ENCODE data around the gene MDGA2. TPM values are rescaled to one million over a fixed set of nuclear protein-coding genes. Genes with fewer than 3 reads are reported as not detected.

Gene MDGA2
- total and polyA plus RNA-seq, 2 donors (not counting 1 experiment from before 2014, with no cell fraction given): not detected

DNA sequence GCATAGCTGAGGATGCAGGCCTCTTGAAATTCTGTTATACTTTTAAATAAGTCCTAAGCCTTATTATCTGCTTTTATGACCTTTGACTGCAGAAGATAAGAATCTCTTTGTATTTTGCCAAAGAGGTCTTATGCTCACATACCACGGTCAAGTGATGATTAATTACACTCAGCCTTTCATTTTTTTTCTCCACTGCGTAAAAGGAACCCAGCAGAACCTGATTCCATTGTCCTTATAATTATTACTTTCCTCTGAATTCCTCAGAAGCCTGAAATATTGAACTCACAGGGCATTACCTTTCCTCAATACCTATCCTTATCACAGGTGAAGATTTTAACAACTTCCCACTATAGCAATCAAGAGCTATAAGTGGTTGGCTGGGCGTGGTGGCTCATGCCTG lies 525.1 kb downstream of the MDGA2 start:
- no peak overlapping the region for H3K27ac ChIP-seq (ENCODE audit: insufficient read depth, low read length)
- no peaks in the 10 kb centered on the region for H3K79me2 ChIP-seq (ENCODE audit: control insufficient read depth, insufficient read depth, low read length)
- no peak overlapping the region for H3K4me2 ChIP-seq (ENCODE audit: extremely low read depth, insufficient read depth, low read length)
- no peak overlapping the region for H3K4me3 ChIP-seq (replicated peaks in 1 of 4; ENCODE audit: control extremely low read depth in 1 of 4, insufficient read depth in 1 of 4, low read depth in 3 of 4, low read length in 4 of 4)
- H3K27me3 ChIP-seq (ENCODE audit: control insufficient read depth, insufficient read depth, low read length): no peaks in the 10 kb centered on the region
- no peaks in the 10 kb centered on the region for H3K9me3 ChIP-seq (ENCODE audit: control insufficient read depth, insufficient read depth, low read depth, low read length)
- H3K9ac ChIP-seq (ENCODE audit: insufficient read depth, low read length): no peak overlapping the region
- TF ChIP-seq, protein P1, sequence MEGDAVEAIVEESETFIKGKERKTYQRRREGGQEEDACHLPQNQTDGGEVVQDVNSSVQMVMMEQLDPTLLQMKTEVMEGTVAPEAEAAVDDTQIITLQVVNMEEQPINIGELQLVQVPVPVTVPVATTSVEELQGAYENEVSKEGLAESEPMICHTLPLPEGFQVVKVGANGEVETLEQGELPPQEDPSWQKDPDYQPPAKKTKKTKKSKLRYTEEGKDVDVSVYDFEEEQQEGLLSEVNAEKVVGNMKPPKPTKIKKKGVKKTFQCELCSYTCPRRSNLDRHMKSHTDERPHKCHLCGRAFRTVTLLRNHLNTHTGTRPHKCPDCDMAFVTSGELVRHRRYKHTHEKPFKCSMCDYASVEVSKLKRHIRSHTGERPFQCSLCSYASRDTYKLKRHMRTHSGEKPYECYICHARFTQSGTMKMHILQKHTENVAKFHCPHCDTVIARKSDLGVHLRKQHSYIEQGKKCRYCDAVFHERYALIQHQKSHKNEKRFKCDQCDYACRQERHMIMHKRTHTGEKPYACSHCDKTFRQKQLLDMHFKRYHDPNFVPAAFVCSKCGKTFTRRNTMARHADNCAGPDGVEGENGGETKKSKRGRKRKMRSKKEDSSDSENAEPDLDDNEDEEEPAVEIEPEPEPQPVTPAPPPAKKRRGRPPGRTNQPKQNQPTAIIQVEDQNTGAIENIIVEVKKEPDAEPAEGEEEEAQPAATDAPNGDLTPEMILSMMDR (conservative IDR thresholded peaks at IDR 0.05 in 1 of 2, IDR thresholded peaks at IDR 0.05 in 1 of 2; ENCODE audit: low read depth in 1 of 2, low read length in 2 of 2): no peak
- no peaks in the 10 kb centered on the region for H4K20me1 ChIP-seq (ENCODE audit: control insufficient read depth, extremely low read depth, insufficient read depth, low read length)
- H3K4me1 ChIP-seq (ENCODE audit: control insufficient read depth, extremely low read depth, insufficient read depth, low read length): no peaks in the 10 kb centered on the region
- DNase-seq (ENCODE audit: low read depth in 2 of 2): peak in 1 of 2 donors; percentile 36
- no peaks in the 10 kb centered on the region for H3K36me3 ChIP-seq (ENCODE audit: control insufficient read depth, insufficient read depth, low read length)
- H2AFZ ChIP-seq (ENCODE audit: low read length): no peak overlapping the region

DNA sequence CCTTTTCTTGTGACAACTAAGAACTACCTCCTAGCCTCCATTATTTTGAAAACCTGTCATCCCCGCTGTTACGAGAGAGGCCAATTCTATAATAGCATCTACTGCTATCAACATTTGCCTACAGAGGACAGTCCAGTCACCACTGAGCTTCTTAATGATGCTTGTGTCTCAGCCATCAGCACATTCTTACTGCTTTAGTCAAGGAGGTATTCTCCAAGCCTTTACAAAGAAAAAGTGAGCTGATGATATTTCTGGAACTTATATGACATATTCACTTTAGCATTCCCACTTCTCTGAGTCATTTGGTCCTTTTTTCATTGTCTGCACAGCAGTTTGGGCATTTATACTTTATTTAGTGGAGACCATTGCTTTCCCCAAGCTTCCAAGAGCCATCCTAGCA lies 526.1 kb downstream of the MDGA2 start:
- peak in 1 of 2 donors; percentile 84 for DNase-seq (ENCODE audit: low read depth in 2 of 2)
- H3K4me2 ChIP-seq (ENCODE audit: extremely low read depth, insufficient read depth, low read length): no peak overlapping the region
- H3K4me1 ChIP-seq (ENCODE audit: control insufficient read depth, extremely low read depth, insufficient read depth, low read length): no peaks in the 10 kb centered on the region
- no peaks in the 10 kb centered on the region for H4K20me1 ChIP-seq (ENCODE audit: control insufficient read depth, extremely low read depth, insufficient read depth, low read length)
- no peaks in the 10 kb centered on the region for H3K27me3 ChIP-seq (ENCODE audit: control insufficient read depth, insufficient read depth, low read length)
- no peak overlapping the region for H3K4me3 ChIP-seq (replicated peaks in 1 of 4; ENCODE audit: control extremely low read depth in 1 of 4, insufficient read depth in 1 of 4, low read depth in 3 of 4, low read length in 4 of 4)
- TF ChIP-seq EZH2 (IDR thresholded peaks at IDR 0.05; ENCODE audit: low read length, missing control alignments): no peak
- TF ChIP-seq, protein P1 (conservative IDR thresholded peaks at IDR 0.05 in 1 of 2, IDR thresholded peaks at IDR 0.05 in 1 of 2; ENCODE audit: low read depth in 1 of 2, low read length in 2 of 2): no peak
- H3K9ac ChIP-seq (ENCODE audit: insufficient read depth, low read length): no peak overlapping the region
- no peak overlapping the region for H3K27ac ChIP-seq (ENCODE audit: insufficient read depth, low read length)
- H3K79me2 ChIP-seq (ENCODE audit: control insufficient read depth, insufficient read depth, low read length): no peaks in the 10 kb centered on the region
- no peak overlapping the region for H2AFZ ChIP-seq (ENCODE audit: low read length)
- H3K9me3 ChIP-seq (ENCODE audit: control insufficient read depth, insufficient read depth, low read depth, low read length): no peaks in the 10 kb centered on the region
- H3K36me3 ChIP-seq (ENCODE audit: control insufficient read depth, insufficient read depth, low read length): no peaks in the 10 kb centered on the region

DNA sequence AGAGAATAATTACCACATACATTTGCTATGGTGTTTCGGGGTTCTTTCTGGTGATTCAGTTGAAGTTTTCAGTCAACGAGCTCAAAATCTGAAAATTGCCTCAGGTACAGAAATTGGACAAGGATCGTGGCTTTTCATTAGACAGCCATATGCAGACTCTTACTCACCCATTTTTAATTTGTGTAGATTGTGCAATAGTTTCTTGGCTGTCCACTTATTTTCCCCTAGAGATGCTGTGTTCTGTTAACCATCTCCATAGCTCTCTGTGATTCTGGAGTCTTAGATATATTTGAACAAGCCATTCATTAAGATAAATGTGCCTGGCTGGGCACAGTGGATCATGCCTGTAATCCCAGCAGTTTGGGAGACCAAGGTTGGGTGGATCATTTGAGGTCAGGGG lies 526.7 kb downstream of the MDGA2 start:
- Histone ChIP-seq H3K4me3 (replicated peaks in 1 of 4; ENCODE audit: control extremely low read depth in 1 of 4, insufficient read depth in 1 of 4, low read depth in 3 of 4, low read length in 4 of 4) (no peak overlapping the region), H3K9ac (ENCODE audit: insufficient read depth, low read length) (no peak overlapping the region), H3K4me2 (ENCODE audit: extremely low read depth, insufficient read depth, low read length) (no peak overlapping the region), H2AFZ (ENCODE audit: low read length) (no peak overlapping the region), H3K4me1 (ENCODE audit: control insufficient read depth, extremely low read depth, insufficient read depth, low read length) (no peaks in the 10 kb centered on the region), H3K36me3 (ENCODE audit: control insufficient read depth, insufficient read depth, low read length) (no peaks in the 10 kb centered on the region), H3K79me2 (ENCODE audit: control insufficient read depth, insufficient read depth, low read length) (no peaks in the 10 kb centered on the region), H4K20me1 (ENCODE audit: control insufficient read depth, extremely low read depth, insufficient read depth, low read length) (no peaks in the 10 kb centered on the region), H3K9me3 (ENCODE audit: control insufficient read depth, insufficient read depth, low read depth, low read length) (no peaks in the 10 kb centered on the region), H3K27me3 (ENCODE audit: control insufficient read depth, insufficient read depth, low read length) (no peaks in the 10 kb centered on the region), H3K27ac (ENCODE audit: insufficient read depth, low read length) (no peak overlapping the region)
- DNase-seq (ENCODE audit: low read depth in 2 of 2): peak in 1 of 2 donors; percentile 15
- TF ChIP-seq, protein P1 (conservative IDR thresholded peaks at IDR 0.05 in 1 of 2, IDR thresholded peaks at IDR 0.05 in 1 of 2; ENCODE audit: low read depth in 1 of 2, low read length in 2 of 2): no peak
- no peak for TF ChIP-seq EZH2 (IDR thresholded peaks at IDR 0.05; ENCODE audit: low read length, missing control alignments)
